ENCODE results near the gene HDDC3. TPM values are rescaled to one million over a fixed set of nuclear protein-coding genes. Genes with fewer than 3 reads are reported as not detected.

The HDDC3 gene
- total RNA-seq, 2 experiments from 2014 or later: 31.8 to 38.6 TPM

GRCh38 chr15:90889313-90889730 lies 43.0 kb downstream of the HDDC3 start:
- no peak overlapping the region for H3K27ac ChIP-seq (ENCODE audit: low read depth, low read length, poor library complexity, severe bottlenecking)
- no peaks in the 10 kb centered on the region for H4K20me1 ChIP-seq (ENCODE audit: insufficient read depth, low read length)
- no peaks in the 10 kb centered on the region for H3K79me2 ChIP-seq (ENCODE audit: insufficient read depth, low read depth, low read length)
- H3K4me2 ChIP-seq (ENCODE audit: low read length): no peak overlapping the region
- peaks cover 12% of the 10 kb centered on the region for H3K4me1 ChIP-seq (ENCODE audit: insufficient read depth, low read length, poor library complexity, severe bottlenecking)
- no peaks in the 10 kb centered on the region for H3K9me2 ChIP-seq (ENCODE audit: insufficient read depth, low read length)
- H3K9me3 ChIP-seq (ENCODE audit: low read length): no peaks in the 10 kb centered on the region
- H2AFZ ChIP-seq (ENCODE audit: low read length): no peak overlapping the region
- ChIA-PET CTCF (ENCODE audit: unreplicated experiment) (no interaction called here), POLR2A (interaction anchor here (1.1 kb wide), 1 partner anchor 102 kb away, joined by 4 read pairs; no protein-coding TSS in a partner anchor)
- H3K4me3 ChIP-seq (ENCODE audit: low read depth, low read length, poor library complexity, severe bottlenecking): no peak overlapping the region
- intact Hi-C loops (cut with micrococcal nuclease; ENCODE audit: unreplicated experiment): loop anchor here (5.0 kb wide), 2 partner anchors 172 to 407 kb away; partner anchors contain the start of gene BLM
- DNase-seq (ENCODE audit: low spot score): no peak
- TF ChIP-seq CTCF (conservative IDR thresholded peaks at IDR 0.05; ENCODE audit: low read length) (no peak), EZH2phosphoT487 (IDR thresholded peaks at IDR 0.05; ENCODE audit: borderline replicate concordance, low read depth, low read length) (no peak)
- no TSS peak for BruUV-seq (replicated peaks)
- no peaks in the 10 kb centered on the region for H3K36me3 ChIP-seq (ENCODE audit: insufficient read depth, low read length)

- no peaks in the 10 kb centered on the region for H3K9me2 ChIP-seq (ENCODE audit: insufficient read depth, low read length)
- BruUV-seq (replicated peaks): no TSS peak
- no peak overlapping the region for H2AFZ ChIP-seq (ENCODE audit: low read length)
- H3K4me1 ChIP-seq (ENCODE audit: insufficient read depth, low read length, poor library complexity, severe bottlenecking): peaks cover 12% of the 10 kb centered on the region
- H4K20me1 ChIP-seq (ENCODE audit: insufficient read depth, low read length): no peaks in the 10 kb centered on the region
- no peaks in the 10 kb centered on the region for H3K36me3 ChIP-seq (ENCODE audit: insufficient read depth, low read length)
- H3K79me2 ChIP-seq (ENCODE audit: insufficient read depth, low read depth, low read length): no peaks in the 10 kb centered on the region
- POLR2A ChIA-PET: no interaction called here
- TF ChIP-seq EZH2phosphoT487 (IDR thresholded peaks at IDR 0.05; ENCODE audit: borderline replicate concordance, low read depth, low read length) (no peak), CTCF (conservative IDR thresholded peaks at IDR 0.05; ENCODE audit: low read length) (no peak)
- H3K4me3 ChIP-seq (ENCODE audit: low read depth, low read length, poor library complexity, severe bottlenecking): no peak overlapping the region
- CTCF ChIA-PET (ENCODE audit: unreplicated experiment): interaction anchor here (1.7 kb wide), 1 partner anchor 47 kb away, joined by 10 read pairs; no protein-coding TSS in a partner anchor
- H3K27ac ChIP-seq (ENCODE audit: low read depth, low read length, poor library complexity, severe bottlenecking): no peak overlapping the region
- intact Hi-C loops (cut with micrococcal nuclease; ENCODE audit: unreplicated experiment): loop anchor here (5.0 kb wide), 2 partner anchors 170 to 405 kb away; partner anchors contain the start of gene BLM
- no peaks in the 10 kb centered on the region for H3K9me3 ChIP-seq (ENCODE audit: low read length)
- H3K4me2 ChIP-seq (ENCODE audit: low read length): no peak overlapping the region
- no peak for DNase-seq (ENCODE audit: low spot score)
Measured at GRCh38 chr15:90887037-90887481, 45.3 kb downstream of the HDDC3 start.

GRCh38 chr15:90886291-90886614 lies 46.1 kb downstream of the HDDC3 start:
- intact Hi-C loops (cut with micrococcal nuclease; ENCODE audit: unreplicated experiment): loop anchor here (1.0 to 5.0 kb wide), 6 partner anchors 68 to 566 kb away; partner anchors contain the start of gene BLM
- H3K79me2 ChIP-seq (ENCODE audit: insufficient read depth, low read depth, low read length): no peaks in the 10 kb centered on the region
- H3K4me1 ChIP-seq (ENCODE audit: insufficient read depth, low read length, poor library complexity, severe bottlenecking): peaks cover 12% of the 10 kb centered on the region
- CTCF ChIA-PET (ENCODE audit: unreplicated experiment): interaction anchor here (1.0 to 1.7 kb wide), 4 partner anchors 40 to 68 kb away, joined by 3 to 10 read pairs (median 4); no protein-coding TSS in a partner anchor
- H2AFZ ChIP-seq (ENCODE audit: low read length): no peak overlapping the region
- H3K4me3 ChIP-seq (ENCODE audit: low read depth, low read length, poor library complexity, severe bottlenecking): no peak overlapping the region
- H3K27ac ChIP-seq (ENCODE audit: low read depth, low read length, poor library complexity, severe bottlenecking): no peak overlapping the region
- H3K4me2 ChIP-seq (ENCODE audit: low read length): no peak overlapping the region
- TF ChIP-seq CTCF (conservative IDR thresholded peaks at IDR 0.05; ENCODE audit: low read length) (peak; percentile 62; the same call in 1 of the 2 replicates), EZH2phosphoT487 (IDR thresholded peaks at IDR 0.05; ENCODE audit: borderline replicate concordance, low read depth, low read length) (no peak)
- BruUV-seq (replicated peaks): no TSS peak
- H3K9me2 ChIP-seq (ENCODE audit: insufficient read depth, low read length): no peaks in the 10 kb centered on the region
- H3K36me3 ChIP-seq (ENCODE audit: insufficient read depth, low read length): no peaks in the 10 kb centered on the region
- H3K9me3 ChIP-seq (ENCODE audit: low read length): no peaks in the 10 kb centered on the region
- DNase-seq (ENCODE audit: low spot score): no peak
- POLR2A ChIA-PET: interaction anchor here (0.7 to 1.9 kb wide), 5 partner anchors 15 to 377 kb away, joined by 3 to 6 read pairs (median 4); partner anchors contain the start of gene HDDC3
- no peaks in the 10 kb centered on the region for H4K20me1 ChIP-seq (ENCODE audit: insufficient read depth, low read length)
